SK-N-MC (cell line): ENCODE data around the gene KDELR1.

Experiments
- DNase-seq: peaks from one replicate; pipeline ENCODE4 v3.0.0-alpha.2; 2011; ENCODE audit warnings: low read depth, low spot score
- H3K27ac ChIP-seq: fragments of 200-600 bp; sonication (generic); 2 replicates; pipeline ENCODE4 v1.5.1; 2016; ENCODE audit warnings: mixed run types
- H3K36me3 ChIP-seq: fragments of 200-600 bp; sonication (generic); 2 replicates; pipeline ENCODE4 v1.6.1; 2017; ENCODE audit warnings: antibody characterized with exemption, low read length, mixed read lengths; ENCODE audit not compliant: insufficient read depth
- H3K4me3 ChIP-seq: fragments of 200-600 bp; sonication (generic); 2 replicates; pipeline ENCODE4 v1.5.1; 2016
- H3K9ac ChIP-seq: fragments of 200-600 bp; sonication (generic); 2 replicates; pipeline ENCODE4 v1.8.0; 2017; ENCODE audit warnings: mixed run types, mixed read lengths; ENCODE audit not compliant: insufficient read length
- H3K9me3 ChIP-seq: fragments of 200-600 bp; sonication (generic); 2 replicates; pipeline ENCODE4 v1.6.1; 2017; ENCODE audit warnings: low read depth, mild to moderate bottlenecking, antibody characterized with exemption, low read length, moderate library complexity, mixed read lengths
- EZH2 ChIP-seq: fragments of 200-600 bp; sonication (generic); IDR thresholded peaks from one replicate; pipeline ENCODE4 v1.6.1; 2017; ENCODE audit warnings: antibody characterized with exemption
- FOXP2 ChIP-seq: optimal IDR thresholded peaks from 2 replicates; pipeline ENCODE3; 2011; ENCODE audit warnings: mild to moderate bottlenecking, moderate library complexity; ENCODE audit not compliant: insufficient read depth; ENCODE audit errors: extremely low read length, control extremely low read depth
- POLR2AphosphoS5 ChIP-seq: IDR thresholded peaks from 2 replicates; pipeline ENCODE4 v1.6.1; 2012; ENCODE audit warnings: mild to moderate bottlenecking, low read depth, low read length, borderline replicate concordance

Gene KDELR1

GRCh38 chr19:48348045-48348444, 43.3 kb downstream of the KDELR1 start:
- Histone ChIP-seq H3K9ac (no peak overlapping the region), H3K36me3 (no peaks in the 10 kb centered on the region), H3K4me3 (no peak overlapping the region), H3K9me3 (no peaks in the 10 kb centered on the region), H3K27ac (no peak overlapping the region)
- no peak for DNase-seq
- TF ChIP-seq FOXP2, result no peak
- no peak for TF ChIP-seq POLR2AphosphoS5
- no peak for TF ChIP-seq EZH2

- no peaks in the 10 kb centered on the region for H3K9me3 ChIP-seq
- no peak for TF ChIP-seq EZH2
- TF ChIP-seq POLR2AphosphoS5, result no peak
- no peak for TF ChIP-seq FOXP2
- DNase-seq, result no peak
- H3K4me3 ChIP-seq, result no peak overlapping the region
- H3K27ac ChIP-seq, result no peak overlapping the region
- H3K9ac ChIP-seq, result no peak overlapping the region
- H3K36me3 ChIP-seq, result no peaks in the 10 kb centered on the region
These were observed 45.2 kb downstream of the KDELR1 start for GRCh38 chr19:48346191-48346590.

GRCh38 chr19:48344892-48345291, 46.5 kb downstream of the KDELR1 start:
- H3K9ac ChIP-seq, result no peak overlapping the region
- no peaks in the 10 kb centered on the region for H3K9me3 ChIP-seq
- no peak for DNase-seq
- no peak overlapping the region for H3K4me3 ChIP-seq
- H3K27ac ChIP-seq, result no peak overlapping the region
- TF ChIP-seq EZH2 (no peak), POLR2AphosphoS5 (no peak), FOXP2 (no peak)
- H3K36me3 ChIP-seq, result no peaks in the 10 kb centered on the region

- H3K9ac ChIP-seq, result no peak overlapping the region
- H3K9me3 ChIP-seq, result no peaks in the 10 kb centered on the region
- no peak overlapping the region for H3K27ac ChIP-seq
- H3K4me3 ChIP-seq, result no peak overlapping the region
- no peaks in the 10 kb centered on the region for H3K36me3 ChIP-seq
- no peak for DNase-seq
- TF ChIP-seq EZH2 (no peak), POLR2AphosphoS5 (no peak), FOXP2 (no peak)
These were observed 48.4 kb downstream of the KDELR1 start for GRCh38 chr19:48342841-48343540.

GRCh38 chr19:48342414-48342738, 49.0 kb downstream of the KDELR1 start:
- Histone ChIP-seq H3K9ac (no peak overlapping the region), H3K36me3 (no peaks in the 10 kb centered on the region), H3K4me3 (no peak overlapping the region), H3K9me3 (no peaks in the 10 kb centered on the region), H3K27ac (no peak overlapping the region)
- DNase-seq, result no peak
- TF ChIP-seq POLR2AphosphoS5 (no peak), FOXP2 (no peak), EZH2 (no peak)

- TF ChIP-seq POLR2AphosphoS5 (no peak), FOXP2 (no peak), EZH2 (no peak)
- H3K36me3 ChIP-seq, result no peaks in the 10 kb centered on the region
- H3K9me3 ChIP-seq, result no peaks in the 10 kb centered on the region
- no peak overlapping the region for H3K27ac ChIP-seq
- DNase-seq, result no peak
- H3K9ac ChIP-seq, result no peak overlapping the region
- H3K4me3 ChIP-seq, result no peak overlapping the region
These were observed 49.6 kb downstream of the KDELR1 start for GRCh38 chr19:48341515-48342413.

GRCh38 chr19:48340995-48341394, 50.4 kb downstream of the KDELR1 start:
- no peak overlapping the region for H3K27ac ChIP-seq
- DNase-seq, result no peak
- no peak overlapping the region for H3K9ac ChIP-seq
- no peaks in the 10 kb centered on the region for H3K36me3 ChIP-seq
- TF ChIP-seq FOXP2 (no peak), POLR2AphosphoS5 (no peak), EZH2 (no peak)
- no peaks in the 10 kb centered on the region for H3K9me3 ChIP-seq
- H3K4me3 ChIP-seq, result no peak overlapping the region

GRCh38 chr19:48338802-48339503, 52.4 kb downstream of the KDELR1 start:
- Histone ChIP-seq H3K9me3 (no peaks in the 10 kb centered on the region), H3K9ac (no peak overlapping the region), H3K36me3 (no peaks in the 10 kb centered on the region), H3K4me3 (no peak overlapping the region), H3K27ac (no peak overlapping the region)
- no peak for TF ChIP-seq EZH2
- no peak for TF ChIP-seq POLR2AphosphoS5
- TF ChIP-seq FOXP2, result no peak
- DNase-seq, result no peak
